Mononuclear cell (primary cell): ENCODE data around the gene AKNA. TPM values are rescaled to one million over a fixed set of nuclear protein-coding genes. Genes with fewer than 3 reads are reported as not detected.

Experiments
- H3K27me3 ChIP-seq: 2 replicates; pipeline ENCODE4 v1.6.0; 2011; ENCODE audit warnings: low read length, control low read depth; ENCODE audit not compliant: insufficient read depth
- H3K4me1 ChIP-seq: 2 replicates; pipeline ENCODE4 v1.5.1; 2011; ENCODE audit warnings: mild to moderate bottlenecking, low read length, control low read depth; ENCODE audit not compliant: insufficient read depth
- H3K4me3 ChIP-seq: 2 replicates; pipeline ENCODE4 v1.5.1; 2011; ENCODE audit warnings: mild to moderate bottlenecking, low read length, moderate library complexity
- H3K9me3 ChIP-seq: 2 replicates; pipeline ENCODE4 v1.5.1; 2011; ENCODE audit warnings: low read depth, mild to moderate bottlenecking, control low read depth, low read length
- total RNA-seq: library from RNA; depleted of rRNA; stranded (reverse); fragments of >200 nt; gene quantifications from one replicate; pipeline ENCODE4 v1.2.3, GENCODE V29; 2012

AKNA gene
- total RNA-seq, 1 donor = 99.5 TPM

- Histone ChIP-seq H3K4me3 (no peak overlapping the region), H3K9me3 (no peaks in the 10 kb centered on the region), H3K27me3 (no peaks in the 10 kb centered on the region), H3K4me1 (peaks cover 24% of the 10 kb centered on the region)
Measured at GRCh38 chr9:114350636-114351401, 37.0 kb downstream of the AKNA start.

- Histone ChIP-seq H3K4me1 (peaks cover 24% of the 10 kb centered on the region), H3K4me3 (no peak overlapping the region), H3K27me3 (no peaks in the 10 kb centered on the region), H3K9me3 (no peaks in the 10 kb centered on the region)
Measured at GRCh38 chr9:114349713-114350480, 37.9 kb downstream of the AKNA start.

- H3K9me3 ChIP-seq = no peaks in the 10 kb centered on the region
- H3K4me1 ChIP-seq = peaks cover 24% of the 10 kb centered on the region
- H3K4me3 ChIP-seq = no peak overlapping the region
- no peaks in the 10 kb centered on the region for H3K27me3 ChIP-seq
Measured at GRCh38 chr9:114348906-114349482, 38.8 kb downstream of the AKNA start.

- H3K4me1 ChIP-seq = peaks cover 24% of the 10 kb centered on the region
- no peak overlapping the region for H3K4me3 ChIP-seq
Measured at GRCh38 chr9:114348261-114348905, 39.4 kb downstream of the AKNA start.

GRCh38 chr9:114347675-114348074 lies 40.1 kb downstream of the AKNA start:
- Histone ChIP-seq H3K4me1 (peaks cover 24% of the 10 kb centered on the region), H3K9me3 (no peaks in the 10 kb centered on the region), H3K27me3 (no peaks in the 10 kb centered on the region), H3K4me3 (no peak overlapping the region)

More at GRCh38 chr9:114348261-114348905, 39.4 kb downstream of the AKNA start:
- Histone ChIP-seq H3K27me3 (no peaks in the 10 kb centered on the region), H3K9me3 (no peaks in the 10 kb centered on the region)

GRCh38 chr9:114346146-114346545 lies 41.6 kb downstream of the AKNA start:
- Histone ChIP-seq H3K27me3 (no peaks in the 10 kb centered on the region), H3K4me1 (peaks cover 24% of the 10 kb centered on the region), H3K9me3 (no peaks in the 10 kb centered on the region), H3K4me3 (no peak overlapping the region)

- Histone ChIP-seq H3K4me3 (no peak overlapping the region), H3K27me3 (no peaks in the 10 kb centered on the region), H3K4me1 (peaks cover 27% of the 10 kb centered on the region), H3K9me3 (no peaks in the 10 kb centered on the region)
Measured at GRCh38 chr9:114345493-114346065, 42.2 kb downstream of the AKNA start.

- H3K9me3 ChIP-seq = no peaks in the 10 kb centered on the region
- H3K27me3 ChIP-seq = no peaks in the 10 kb centered on the region
- no peak overlapping the region for H3K4me3 ChIP-seq
- H3K4me1 ChIP-seq = peaks cover 26% of the 10 kb centered on the region
Measured at GRCh38 chr9:114344692-114345091, 43.1 kb downstream of the AKNA start.

- no peaks in the 10 kb centered on the region for H3K9me3 ChIP-seq
- H3K27me3 ChIP-seq = no peaks in the 10 kb centered on the region
- H3K4me3 ChIP-seq = no peak overlapping the region
- peaks cover 21% of the 10 kb centered on the region for H3K4me1 ChIP-seq
Measured at GRCh38 chr9:114344188-114344566, 43.6 kb downstream of the AKNA start.

GRCh38 chr9:114343471-114344187 lies 44.2 kb downstream of the AKNA start:
- H3K4me1 ChIP-seq = peaks cover 15% of the 10 kb centered on the region
- H3K4me3 ChIP-seq = no peak overlapping the region
- H3K27me3 ChIP-seq = no peaks in the 10 kb centered on the region
- no peaks in the 10 kb centered on the region for H3K9me3 ChIP-seq

GRCh38 chr9:114342755-114343440 lies 44.9 kb downstream of the AKNA start:
- no peaks in the 10 kb centered on the region for H3K9me3 ChIP-seq
- peaks cover 12% of the 10 kb centered on the region for H3K4me1 ChIP-seq
- H3K4me3 ChIP-seq = no peak overlapping the region
- H3K27me3 ChIP-seq = no peaks in the 10 kb centered on the region

GRCh38 chr9:114341991-114342390 lies 45.8 kb downstream of the AKNA start:
- Histone ChIP-seq H3K4me3 (no peak overlapping the region), H3K4me1 (peaks cover 12% of the 10 kb centered on the region), H3K27me3 (no peaks in the 10 kb centered on the region), H3K9me3 (no peaks in the 10 kb centered on the region)

- Histone ChIP-seq H3K4me1 (peaks cover 12% of the 10 kb centered on the region), H3K4me3 (no peak overlapping the region), H3K9me3 (no peaks in the 10 kb centered on the region), H3K27me3 (no peaks in the 10 kb centered on the region)
Measured at GRCh38 chr9:114341152-114341830, 46.5 kb downstream of the AKNA start.
